Measurements from ENCODE around the gene FAS.

GRCh38 chr10:89002226-89002978 lies 11.8 kb downstream of the FAS start:
- TF ChIP-seq GATA2 (CRISPR knock-in tag; IDR thresholded peaks at IDR 0.05) (no peak), MAX (IDR thresholded peaks at IDR 0.05; ENCODE audit: low read depth) (no peak)
